ENCODE measurements around the gene POC1B.

Gene POC1B

DNA sequence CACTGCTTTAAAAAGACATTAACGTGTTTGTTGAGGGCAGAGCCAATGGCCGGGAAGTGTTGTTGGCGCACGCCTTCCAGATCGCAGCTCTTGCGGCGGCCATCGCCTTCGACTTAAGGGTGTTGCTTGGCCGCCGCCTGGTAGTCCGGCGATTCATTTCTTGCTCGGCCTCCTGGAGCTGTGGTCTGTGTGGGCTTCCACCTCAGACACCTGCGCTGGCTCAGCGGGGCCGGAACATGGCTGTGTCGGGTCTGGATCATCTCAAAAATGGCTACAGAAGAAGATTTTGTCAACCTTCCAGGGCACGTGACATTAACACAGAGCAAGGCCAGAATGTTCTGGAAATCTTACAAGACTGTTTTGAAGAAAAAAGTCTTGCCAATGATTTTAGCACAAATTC lies 26.0 kb downstream of the POC1B start:
- Histone ChIP-seq H3K27ac (no peak overlapping the region), H3K4me3 (no peak overlapping the region)
- no peak for DNase-seq (ENCODE audit: low spot score)
- TF ChIP-seq, protein P1, sequence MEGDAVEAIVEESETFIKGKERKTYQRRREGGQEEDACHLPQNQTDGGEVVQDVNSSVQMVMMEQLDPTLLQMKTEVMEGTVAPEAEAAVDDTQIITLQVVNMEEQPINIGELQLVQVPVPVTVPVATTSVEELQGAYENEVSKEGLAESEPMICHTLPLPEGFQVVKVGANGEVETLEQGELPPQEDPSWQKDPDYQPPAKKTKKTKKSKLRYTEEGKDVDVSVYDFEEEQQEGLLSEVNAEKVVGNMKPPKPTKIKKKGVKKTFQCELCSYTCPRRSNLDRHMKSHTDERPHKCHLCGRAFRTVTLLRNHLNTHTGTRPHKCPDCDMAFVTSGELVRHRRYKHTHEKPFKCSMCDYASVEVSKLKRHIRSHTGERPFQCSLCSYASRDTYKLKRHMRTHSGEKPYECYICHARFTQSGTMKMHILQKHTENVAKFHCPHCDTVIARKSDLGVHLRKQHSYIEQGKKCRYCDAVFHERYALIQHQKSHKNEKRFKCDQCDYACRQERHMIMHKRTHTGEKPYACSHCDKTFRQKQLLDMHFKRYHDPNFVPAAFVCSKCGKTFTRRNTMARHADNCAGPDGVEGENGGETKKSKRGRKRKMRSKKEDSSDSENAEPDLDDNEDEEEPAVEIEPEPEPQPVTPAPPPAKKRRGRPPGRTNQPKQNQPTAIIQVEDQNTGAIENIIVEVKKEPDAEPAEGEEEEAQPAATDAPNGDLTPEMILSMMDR (IDR thresholded peaks at IDR 0.05): no peak

DNA sequence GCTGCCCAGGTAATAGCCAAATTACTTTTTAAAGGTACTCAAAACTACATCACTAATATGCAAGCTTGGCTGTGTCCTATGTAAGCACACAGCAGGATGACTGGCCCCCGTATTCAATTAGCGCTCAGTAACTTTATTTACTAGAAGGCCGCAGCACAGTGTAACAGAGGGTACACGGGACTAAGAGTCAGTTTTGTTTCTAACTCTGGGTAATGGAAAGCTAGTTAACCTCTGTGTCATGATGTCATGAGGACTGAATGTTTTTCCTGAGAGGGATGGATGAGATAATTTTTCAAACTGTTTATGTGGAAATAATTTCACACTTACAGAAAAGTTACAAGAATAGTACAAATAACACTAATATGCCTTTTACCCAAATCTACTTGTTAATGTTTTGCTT lies 28.4 kb downstream of the POC1B start:
- Histone ChIP-seq H3K4me3 (no peak overlapping the region), H3K27ac (no peak overlapping the region)
- TF ChIP-seq, protein P1 (IDR thresholded peaks at IDR 0.05): no peak
- DNase-seq (ENCODE audit: low spot score): no peak

GRCh38 chr12:89497005-89497404 lies 28.8 kb downstream of the POC1B start:
- no peak for DNase-seq (ENCODE audit: low spot score)
- TF ChIP-seq, protein P1 (IDR thresholded peaks at IDR 0.05): no peak
- H3K4me3 ChIP-seq: no peak overlapping the region
- no peak overlapping the region for H3K27ac ChIP-seq

- TF ChIP-seq, protein P1 (IDR thresholded peaks at IDR 0.05): no peak
- Histone ChIP-seq H3K27ac (no peak overlapping the region), H3K4me3 (no peak overlapping the region)
- DNase-seq (ENCODE audit: low spot score): no peak
Measured at GRCh38 chr12:89494411-89495231, 31.2 kb downstream of the POC1B start.

GRCh38 chr12:89493670-89494302 lies 32.1 kb downstream of the POC1B start:
- TF ChIP-seq, protein P1 (IDR thresholded peaks at IDR 0.05): no peak
- no peak overlapping the region for H3K27ac ChIP-seq

GRCh38 chr12:89492883-89493282 lies 33.0 kb downstream of the POC1B start:
- TF ChIP-seq, protein P1 (IDR thresholded peaks at IDR 0.05): no peak
- H3K4me3 ChIP-seq: no peak overlapping the region
- H3K27ac ChIP-seq: no peak overlapping the region
- DNase-seq (ENCODE audit: low spot score): no peak

More at GRCh38 chr12:89493670-89494302, 32.1 kb downstream of the POC1B start:
- DNase-seq (ENCODE audit: low spot score): no peak
- no peak overlapping the region for H3K4me3 ChIP-seq

- TF ChIP-seq, protein P1 (IDR thresholded peaks at IDR 0.05): no peak
- no peak overlapping the region for H3K4me3 ChIP-seq
- no peak for DNase-seq (ENCODE audit: low spot score)
- H3K27ac ChIP-seq: no peak overlapping the region
Measured at GRCh38 chr12:89490922-89491321, 34.9 kb downstream of the POC1B start.

Data from coronary artery (tissue), 2 donors.